Measurements from ENCODE around the gene PRPF4.

PRPF4 gene

DNA sequence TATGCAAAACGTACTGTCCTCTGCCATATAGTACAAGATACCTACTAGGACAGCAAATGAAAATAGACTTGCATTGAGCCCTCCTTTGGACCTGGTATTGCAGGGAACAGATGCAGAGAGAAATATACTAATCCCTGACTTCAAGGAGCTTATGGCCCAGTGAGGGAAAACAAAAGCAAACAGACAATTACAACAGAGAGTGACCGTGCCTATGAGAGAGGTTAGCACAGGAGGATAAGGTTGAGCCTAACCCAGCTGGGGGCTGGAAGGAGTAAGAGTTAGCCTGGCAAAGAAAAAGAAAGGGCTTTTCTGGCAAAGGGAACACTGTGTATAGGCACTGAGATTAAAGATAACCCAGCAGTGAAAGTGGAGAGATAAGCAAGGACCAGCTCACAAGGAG is 5.6 kb upstream of the PRPF4 start:
- TF ChIP-seq CTCF (IDR thresholded peaks at IDR 0.05; ENCODE audit: insufficient read depth, low read length, poor library complexity, severe bottlenecking) (no peak), EZH2phosphoT487 (conservative IDR thresholded peaks at IDR 0.05; ENCODE audit: low read length) (no peak)
- H3K4me3 ChIP-seq (ENCODE audit: insufficient read depth, low read length, poor library complexity, severe bottlenecking), result no peak overlapping the region
- no peaks in the 10 kb centered on the region for H3K9me3 ChIP-seq (ENCODE audit: insufficient read depth, low read length)
- H3K27me3 ChIP-seq (ENCODE audit: low read length), result no peaks in the 10 kb centered on the region
- no peak overlapping the region for H3K27ac ChIP-seq (ENCODE audit: low read depth, low read length)
- no peaks in the 10 kb centered on the region for H4K20me1 ChIP-seq (ENCODE audit: low read depth, low read length)
- H3F3A ChIP-seq (ENCODE audit: insufficient read depth), result peaks cover 4% of the 10 kb centered on the region; the same call in 1 of the 2 replicates
- no peaks in the 10 kb centered on the region for H3K9me2 ChIP-seq (replicated peaks; ENCODE audit: insufficient read depth, low read length)
- H3K79me2 ChIP-seq (ENCODE audit: insufficient read depth, low read length), result peaks cover 20% of the 10 kb centered on the region; the same call in 1 of the 2 replicates
- H3K9ac ChIP-seq (ENCODE audit: low read length), result no peak overlapping the region
- no peak overlapping the region for H3K4me2 ChIP-seq (ENCODE audit: low read depth, low read length, poor library complexity, severe bottlenecking)
- H2AFZ ChIP-seq (ENCODE audit: low read depth, low read length, severe bottlenecking), result no peak overlapping the region
- H3K36me3 ChIP-seq (ENCODE audit: low read length), result peaks cover 23% of the 10 kb centered on the region; the same call in 1 of the 2 replicates

- TF ChIP-seq EZH2phosphoT487 (conservative IDR thresholded peaks at IDR 0.05; ENCODE audit: low read length) (no peak), CTCF (IDR thresholded peaks at IDR 0.05; ENCODE audit: insufficient read depth, low read length, poor library complexity, severe bottlenecking) (peak; percentile 44)
These were observed 843 bp upstream of the PRPF4 start for GRCh38 chr9:113274474-113275156.

DNA sequence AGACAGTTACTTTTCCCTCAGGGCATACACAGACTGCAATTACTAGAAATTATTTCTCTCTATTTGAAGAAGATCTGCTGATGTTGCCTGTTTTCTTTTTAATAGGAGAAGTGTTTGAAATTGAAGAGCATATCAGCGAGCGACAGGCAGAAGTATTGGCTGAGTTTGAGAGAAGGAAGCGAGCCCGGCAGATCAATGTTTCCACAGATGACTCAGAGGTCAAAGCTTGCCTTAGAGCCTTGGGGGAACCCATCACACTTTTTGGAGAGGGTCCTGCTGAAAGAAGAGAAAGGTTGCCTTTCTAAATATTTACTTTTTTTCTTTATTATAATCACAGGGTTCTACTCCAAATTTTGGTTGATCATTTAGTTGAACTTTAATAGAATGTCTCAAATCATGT is 3.4 kb downstream of the PRPF4 start:
- no peak overlapping the region for H3K9ac ChIP-seq (ENCODE audit: low read length)
- no peaks in the 10 kb centered on the region for H3K9me3 ChIP-seq (ENCODE audit: insufficient read depth, low read length)
- no peak overlapping the region for H2AFZ ChIP-seq (ENCODE audit: low read depth, low read length, severe bottlenecking)
- no peak overlapping the region for H3K27ac ChIP-seq (ENCODE audit: low read depth, low read length)
- H4K20me1 ChIP-seq (ENCODE audit: low read depth, low read length), result no peaks in the 10 kb centered on the region; the same call in 1 of the 2 replicates
- peaks cover 6% of the 10 kb centered on the region; the same call in 1 of the 2 replicates for H3F3A ChIP-seq (ENCODE audit: insufficient read depth)
- H3K4me3 ChIP-seq (ENCODE audit: insufficient read depth, low read length, poor library complexity, severe bottlenecking), result no peak overlapping the region
- peaks cover 34% of the 10 kb centered on the region for H3K79me2 ChIP-seq (ENCODE audit: insufficient read depth, low read length)
- H3K27me3 ChIP-seq (ENCODE audit: low read length), result no peaks in the 10 kb centered on the region
- no peaks in the 10 kb centered on the region for H3K9me2 ChIP-seq (replicated peaks; ENCODE audit: insufficient read depth, low read length)
- H3K4me2 ChIP-seq (ENCODE audit: low read depth, low read length, poor library complexity, severe bottlenecking), result no peak overlapping the region
- no peak for TF ChIP-seq CTCF (IDR thresholded peaks at IDR 0.05; ENCODE audit: insufficient read depth, low read length, poor library complexity, severe bottlenecking)
- H3K36me3 ChIP-seq (ENCODE audit: low read length), result peaks cover 30% of the 10 kb centered on the region; the same call in 1 of the 2 replicates

More at GRCh38 chr9:113274474-113275156, 843 bp upstream of the PRPF4 start:
- Histone ChIP-seq H3K9ac (ENCODE audit: low read length) (peak overlapping the region; percentile 93), H3K4me2 (ENCODE audit: low read depth, low read length, poor library complexity, severe bottlenecking) (peak overlapping the region; percentile 81), H4K20me1 (ENCODE audit: low read depth, low read length) (no peaks in the 10 kb centered on the region; the same call in 1 of the 2 replicates), H3F3A (ENCODE audit: insufficient read depth) (peaks cover 6% of the 10 kb centered on the region; the same call in 1 of the 2 replicates), H2AFZ (ENCODE audit: low read depth, low read length, severe bottlenecking) (peak overlapping the region; percentile 76), H3K27ac (ENCODE audit: low read depth, low read length) (peak overlapping the region; percentile 65), H3K4me3 (ENCODE audit: insufficient read depth, low read length, poor library complexity, severe bottlenecking) (peak overlapping the region; percentile 88), H3K9me3 (ENCODE audit: insufficient read depth, low read length) (no peaks in the 10 kb centered on the region), H3K36me3 (ENCODE audit: low read length) (peaks cover 32% of the 10 kb centered on the region; the same call in 1 of the 2 replicates), H3K79me2 (ENCODE audit: insufficient read depth, low read length) (peaks cover 44% of the 10 kb centered on the region), H3K27me3 (ENCODE audit: low read length) (no peaks in the 10 kb centered on the region), H3K9me2 (replicated peaks; ENCODE audit: insufficient read depth, low read length) (no peaks in the 10 kb centered on the region)
